ENCODE data around the gene DRC7.

GRCh38 chr16:57740423-57741071 lies 45.9 kb downstream of the DRC7 start:
- TF ChIP-seq PAX5 (IDR thresholded peaks at IDR 0.05; ENCODE audit: borderline replicate concordance, low read depth, low read length) = no peak
- no peak for TF ChIP-seq CBX5 (IDR thresholded peaks at IDR 0.05; ENCODE audit: low read depth)
- TF ChIP-seq POLR2A (IDR thresholded peaks at IDR 0.05; ENCODE audit: low read depth, low read length) = no peak
- TF ChIP-seq CTCF (IDR thresholded peaks at IDR 0.05 in 2 of 3, conservative IDR thresholded peaks at IDR 0.05 in 1 of 3; ENCODE audit: control insufficient read depth in 2 of 3, extremely low read depth in 1 of 3, insufficient read depth in 1 of 3, low read depth in 3 of 3, low read length in 3 of 3) = no peak
- no peak for TF ChIP-seq ATF2 (IDR thresholded peaks at IDR 0.05; ENCODE audit: low read length)
- no peak for TF ChIP-seq CEBPB (IDR thresholded peaks at IDR 0.05; ENCODE audit: borderline replicate concordance in 1 of 2, low read depth in 2 of 2, low read length in 2 of 2)
- TF ChIP-seq SUZ12 (IDR thresholded peaks at IDR 0.05; ENCODE audit: unreplicated experiment) = no peak
- no peak for TF ChIP-seq NFYB (IDR thresholded peaks at IDR 0.05; ENCODE audit: insufficient read depth, low read depth, low read length)
- TF ChIP-seq BACH1 (IDR thresholded peaks at IDR 0.05; ENCODE audit: borderline replicate concordance) = no peak
- no peak for TF ChIP-seq SIN3A (IDR thresholded peaks at IDR 0.05; ENCODE audit: low read depth, low read length)
- TF ChIP-seq NBN (IDR thresholded peaks at IDR 0.05) = no peak
